ENCODE data around the gene GTF3C1. TPM values are rescaled to one million over a fixed set of nuclear protein-coding genes. Genes with fewer than 3 reads are reported as not detected.

Gene GTF3C1
- total RNA-seq, 2 donors from 2014 or later = 64.0 to 77.2 TPM

DNA sequence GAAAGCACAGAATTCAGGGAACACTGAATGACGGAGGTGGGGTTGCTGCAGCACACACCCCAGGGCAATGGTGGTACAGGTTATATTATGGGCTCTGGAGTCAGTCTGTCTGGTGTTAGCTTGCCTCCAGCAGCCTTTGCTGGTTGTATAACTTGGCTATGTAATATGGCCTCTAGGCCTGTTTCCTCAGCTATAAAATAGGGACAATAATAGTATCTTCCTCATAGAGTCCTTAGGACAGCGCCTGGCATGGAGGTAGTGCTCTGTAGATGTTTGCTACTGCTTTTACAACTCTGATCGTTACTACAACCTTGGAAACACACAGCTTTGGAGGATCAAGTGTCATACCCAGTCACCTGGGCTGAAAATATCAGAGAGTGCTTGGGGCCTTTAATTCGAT, 31.5 kb downstream of the GTF3C1 start:
- no peaks in the 10 kb centered on the region for H3K27me3 ChIP-seq
- peaks cover 0 to 41% of the 10 kb centered on the region in 2 donors for H3K4me1 ChIP-seq
- H3K9me3 ChIP-seq = no peaks in the 10 kb centered on the region
- H3K27ac ChIP-seq = peak overlapping the region in 1 of 2 donors; percentile 92
- TF ChIP-seq, protein P1, sequence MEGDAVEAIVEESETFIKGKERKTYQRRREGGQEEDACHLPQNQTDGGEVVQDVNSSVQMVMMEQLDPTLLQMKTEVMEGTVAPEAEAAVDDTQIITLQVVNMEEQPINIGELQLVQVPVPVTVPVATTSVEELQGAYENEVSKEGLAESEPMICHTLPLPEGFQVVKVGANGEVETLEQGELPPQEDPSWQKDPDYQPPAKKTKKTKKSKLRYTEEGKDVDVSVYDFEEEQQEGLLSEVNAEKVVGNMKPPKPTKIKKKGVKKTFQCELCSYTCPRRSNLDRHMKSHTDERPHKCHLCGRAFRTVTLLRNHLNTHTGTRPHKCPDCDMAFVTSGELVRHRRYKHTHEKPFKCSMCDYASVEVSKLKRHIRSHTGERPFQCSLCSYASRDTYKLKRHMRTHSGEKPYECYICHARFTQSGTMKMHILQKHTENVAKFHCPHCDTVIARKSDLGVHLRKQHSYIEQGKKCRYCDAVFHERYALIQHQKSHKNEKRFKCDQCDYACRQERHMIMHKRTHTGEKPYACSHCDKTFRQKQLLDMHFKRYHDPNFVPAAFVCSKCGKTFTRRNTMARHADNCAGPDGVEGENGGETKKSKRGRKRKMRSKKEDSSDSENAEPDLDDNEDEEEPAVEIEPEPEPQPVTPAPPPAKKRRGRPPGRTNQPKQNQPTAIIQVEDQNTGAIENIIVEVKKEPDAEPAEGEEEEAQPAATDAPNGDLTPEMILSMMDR (IDR thresholded peaks at IDR 0.05) = no peak
- H3K36me3 ChIP-seq = peaks cover 22% of the 10 kb centered on the region
- no peak for DNase-seq (ENCODE audit: low spot score)
- no peak overlapping the region for H3K4me3 ChIP-seq

DNA sequence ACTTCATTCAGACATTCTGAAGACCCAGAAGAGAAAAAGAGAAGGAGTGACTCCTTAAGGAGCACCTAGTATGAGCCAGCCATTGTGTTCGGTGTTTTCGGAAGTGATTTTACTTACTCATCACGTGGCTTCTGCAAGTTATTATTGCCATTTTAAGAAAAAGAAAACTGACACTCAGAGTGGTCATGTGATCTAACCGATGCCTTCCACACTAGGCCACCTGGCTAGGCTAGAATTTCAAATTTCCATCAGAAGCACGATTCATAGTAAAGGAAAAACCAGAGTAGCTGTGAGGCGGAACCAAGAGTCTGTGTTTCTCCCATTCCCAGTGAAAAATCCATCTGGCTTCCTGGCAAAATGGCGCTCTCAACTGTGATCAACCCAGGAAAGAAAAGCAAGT, 32.0 kb downstream of the GTF3C1 start:
- Histone ChIP-seq H3K27ac (peak overlapping the region; percentile 72 to 92), H3K27me3 (no peaks in the 10 kb centered on the region), H3K9me3 (no peaks in the 10 kb centered on the region), H3K4me3 (no peak overlapping the region), H3K4me1 (peaks cover 0 to 36% of the 10 kb centered on the region in 2 donors), H3K36me3 (peaks cover 27% of the 10 kb centered on the region)
- TF ChIP-seq, protein P1 (IDR thresholded peaks at IDR 0.05) = no peak
- DNase-seq (ENCODE audit: low spot score) = no peak

DNA sequence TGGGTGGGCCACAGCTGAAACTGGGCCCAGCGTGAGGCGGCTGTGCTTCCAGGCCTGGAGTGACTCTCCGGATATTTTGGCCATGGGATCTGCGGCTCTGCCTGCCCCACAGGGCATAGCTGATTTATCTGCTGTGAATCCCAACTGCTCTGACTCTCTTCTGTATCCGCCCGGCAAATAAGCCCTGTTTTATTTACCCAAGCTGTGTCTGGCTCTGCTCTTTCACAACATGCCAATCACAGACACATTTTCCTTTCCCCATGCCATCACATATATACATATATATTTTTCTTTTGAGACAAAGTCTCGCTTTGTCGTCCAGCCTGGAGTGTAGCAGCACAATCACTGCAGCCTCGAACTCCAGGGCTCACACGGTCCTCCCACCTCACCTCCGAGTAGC, 33.3 kb downstream of the GTF3C1 start:
- no peaks in the 10 kb centered on the region for H3K27me3 ChIP-seq
- H3K4me3 ChIP-seq = no peak overlapping the region
- peaks cover 0 to 37% of the 10 kb centered on the region in 2 donors for H3K4me1 ChIP-seq
- TF ChIP-seq, protein P1 (IDR thresholded peaks at IDR 0.05) = no peak
- no peaks in the 10 kb centered on the region for H3K9me3 ChIP-seq
- H3K36me3 ChIP-seq = peaks cover 31% of the 10 kb centered on the region
- peak overlapping the region; percentile 68 to 72 for H3K27ac ChIP-seq
- no peak for DNase-seq (ENCODE audit: low spot score)

DNA sequence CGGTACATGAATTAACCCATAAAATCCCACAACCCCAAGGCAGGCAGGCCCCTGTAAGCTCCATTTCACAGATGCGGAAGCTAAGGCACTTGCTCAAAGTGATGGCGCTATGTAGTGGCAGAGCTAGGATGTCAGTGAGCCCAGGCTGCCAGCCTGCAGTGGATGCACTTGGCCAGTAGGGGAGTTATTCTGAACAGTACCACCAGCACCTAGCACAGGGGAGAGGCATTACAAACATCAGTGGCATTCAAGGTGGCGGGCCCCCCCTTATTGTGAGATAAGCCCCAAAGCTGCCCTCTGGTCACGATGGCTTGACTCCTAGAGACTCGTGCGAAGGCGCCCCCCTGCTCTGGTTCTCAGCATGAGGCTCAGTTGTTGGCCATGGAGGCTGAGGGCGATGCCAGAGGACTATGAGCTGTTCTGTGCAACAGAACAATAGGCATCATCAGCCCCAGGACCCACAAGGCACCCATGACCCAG, 33.8 kb downstream of the GTF3C1 start:
- Histone ChIP-seq H3K4me1 (peaks cover 0 to 33% of the 10 kb centered on the region in 2 donors), H3K27ac (peak overlapping the region; percentile 68 to 72), H3K9me3 (no peaks in the 10 kb centered on the region), H3K27me3 (no peaks in the 10 kb centered on the region), H3K4me3 (no peak overlapping the region), H3K36me3 (peaks cover 36% of the 10 kb centered on the region)
- no peak for DNase-seq (ENCODE audit: low spot score)
- TF ChIP-seq, protein P1 (IDR thresholded peaks at IDR 0.05) = peak; percentile 59 to 64

DNA sequence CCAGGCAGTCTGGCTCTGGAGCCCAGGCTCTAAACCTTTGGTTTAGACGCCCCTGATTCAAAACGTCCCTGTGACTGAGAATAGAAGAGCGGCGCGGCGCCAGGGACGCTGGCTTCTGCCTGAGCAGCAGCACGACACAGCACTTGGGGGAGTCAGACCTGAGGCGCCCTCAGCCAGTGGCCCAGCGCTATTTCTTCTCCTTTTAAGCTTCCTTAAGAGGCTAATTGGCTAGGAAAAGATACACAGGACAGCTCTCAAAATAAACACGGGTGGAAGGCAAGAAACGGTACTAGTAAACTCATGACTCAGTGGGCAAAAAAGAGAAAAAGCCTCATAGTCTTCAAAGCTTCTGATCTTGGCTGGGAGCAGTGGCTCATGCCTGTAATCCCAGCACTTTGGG, 34.9 kb downstream of the GTF3C1 start:
- Histone ChIP-seq H3K36me3 (peaks cover 47% of the 10 kb centered on the region), H3K4me1 (peaks cover 0 to 23% of the 10 kb centered on the region in 2 donors), H3K27ac (peak overlapping the region; percentile 38 to 68), H3K4me3 (no peak overlapping the region), H3K27me3 (no peaks in the 10 kb centered on the region), H3K9me3 (no peaks in the 10 kb centered on the region)
- no peak for DNase-seq (ENCODE audit: low spot score)
- TF ChIP-seq, protein P1 (IDR thresholded peaks at IDR 0.05) = no peak

Data from right atrium auricular region (tissue), 2 donors.